ENCODE results near the gene C11orf97. TPM values are rescaled to one million over a fixed set of nuclear protein-coding genes. Genes with fewer than 3 reads are reported as not detected.

Gene C11orf97
- polyA plus RNA-seq, 2 of the 4 experiments (the other 2 are of a cell fraction), result not detected

DNA sequence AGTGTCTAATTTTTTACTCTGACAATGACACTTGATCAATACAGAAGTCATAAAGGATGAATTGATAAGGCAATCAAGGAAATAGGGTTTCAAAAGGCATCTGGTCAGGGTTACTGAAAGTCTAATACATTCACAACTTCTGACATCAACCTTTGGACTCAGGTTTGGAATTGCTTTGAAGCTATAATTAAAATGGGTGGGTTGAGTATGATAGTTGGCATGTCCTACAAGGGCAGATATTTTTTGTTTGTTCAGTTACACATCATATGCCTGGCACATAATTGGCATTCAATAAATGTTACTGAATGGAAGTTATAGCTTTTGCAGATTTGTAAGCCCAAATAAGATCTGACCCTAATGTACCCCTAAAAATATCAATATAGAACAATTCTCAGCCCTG lies 24.1 kb downstream of the C11orf97 start:
- FAIRE-seq (no peak), ATAC-seq (no peak), DNase-seq (ENCODE audit: low read depth in 1 of 2, low spot score in 1 of 2) (no peak)
- TF ChIP-seq RFX5 (IDR thresholded peaks at IDR 0.05) (no peak), ZC3H11A (IDR thresholded peaks at IDR 0.05) (no peak), MYC (IDR thresholded peaks at IDR 0.05; ENCODE audit: borderline replicate concordance, low read length) (no peak), ZFP36 (IDR thresholded peaks at IDR 0.05; ENCODE audit: borderline replicate concordance, partially characterized antibody) (no peak)
- TF ChIP-seq, protein P1, sequence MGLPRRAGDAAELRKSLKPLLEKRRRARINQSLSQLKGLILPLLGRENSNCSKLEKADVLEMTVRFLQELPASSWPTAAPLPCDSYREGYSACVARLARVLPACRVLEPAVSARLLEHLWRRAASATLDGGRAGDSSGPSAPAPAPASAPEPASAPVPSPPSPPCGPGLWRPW (IDR thresholded peaks at IDR 0.05), result no peak
- no peak overlapping the region for H3K27ac ChIP-seq
- peak overlapping the region; percentile 42; the same call in 2 of the 3 replicates for H3K4me2 ChIP-seq
- POLR2A ChIA-PET, result no interaction called here
- CTCF ChIA-PET, result interaction anchor here (1.0 to 2.8 kb wide), 3 partner anchors 17 to 31 kb away, joined by 3 to 10 read pairs (median 3); no protein-coding TSS in a partner anchor
- no peaks in the 10 kb centered on the region for H3K9me3 ChIP-seq
- H3K4me1 ChIP-seq, result peaks cover 9% of the 10 kb centered on the region; the same call in 1 of the 3 replicates
- no peak overlapping the region for H3K4me3 ChIP-seq

DNA sequence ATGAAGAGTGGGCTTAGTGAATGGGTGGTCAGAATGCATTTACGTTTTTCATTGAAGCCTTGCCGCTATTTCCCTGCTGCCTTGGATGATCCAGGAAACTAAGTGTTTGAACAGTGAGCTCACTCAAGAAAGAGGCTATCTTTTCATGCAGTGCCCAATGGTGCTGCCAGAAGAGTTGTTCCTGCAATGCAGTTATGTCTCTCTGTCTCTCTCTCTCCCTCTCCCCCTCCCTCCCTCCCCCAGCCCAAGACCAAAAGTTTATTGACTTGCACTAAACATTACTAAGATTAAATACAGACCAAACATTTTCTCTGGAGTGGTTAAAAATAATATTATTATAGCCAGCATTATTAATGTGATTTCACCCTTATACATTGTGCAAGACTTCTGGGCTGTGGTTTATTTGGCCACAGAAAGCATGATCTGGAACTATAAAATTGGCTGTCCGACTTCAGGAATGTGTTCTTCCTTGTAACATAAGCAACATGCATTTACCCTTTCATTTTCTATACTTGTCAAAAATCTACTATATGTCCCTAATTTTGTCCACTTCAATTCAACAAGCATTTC lies 24.9 kb downstream of the C11orf97 start:
- Histone ChIP-seq H3K4me3 (no peak overlapping the region), H3K27ac (no peak overlapping the region), H3K4me1 (peaks cover 9% of the 10 kb centered on the region; the same call in 1 of the 3 replicates), H3K4me2 (peak overlapping the region; percentile 42), H3K9me3 (no peaks in the 10 kb centered on the region)
- TF ChIP-seq SMC3 (IDR thresholded peaks at IDR 0.05), result no peak
- FAIRE-seq (no peak), ATAC-seq (peak in 1 of 2 experiments; percentile 35; a peak in 1 of 6 replicates), DNase-seq (ENCODE audit: low read depth in 1 of 2, low spot score in 1 of 2) (peak in 1 of 2 experiments; percentile 4)
- 25% methylated on average over 3 of the region's 3 CpGs for WGBS (ENCODE audit: missing lambda C conversion rate)
- ChIA-PET POLR2A (no interaction called here), CTCF (interaction anchor here (0.6 to 2.8 kb wide), 2 partner anchors 17 to 19 kb away, joined by 5 to 10 read pairs; no protein-coding TSS in a partner anchor)

DNA sequence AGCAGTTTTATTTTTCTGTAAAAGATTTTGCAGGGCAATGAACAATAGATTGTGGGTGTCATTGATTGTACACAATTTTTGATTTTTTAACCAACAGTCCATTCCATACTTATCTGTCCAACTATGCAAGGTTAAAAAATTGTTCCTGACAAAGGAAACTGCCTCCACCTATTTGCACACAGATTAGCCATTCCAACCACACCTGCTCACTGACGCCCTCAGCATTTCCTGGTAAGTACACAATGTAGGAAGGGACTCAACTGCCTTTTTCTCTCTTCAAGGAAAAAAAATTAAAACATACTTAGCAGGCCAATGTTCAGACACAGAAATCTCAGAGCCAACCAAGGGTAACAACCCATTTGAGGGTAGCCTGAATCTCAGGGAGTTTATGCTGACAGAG lies 27.2 kb downstream of the C11orf97 start:
- Histone ChIP-seq H3K4me2 (no peak overlapping the region), H3K4me3 (no peak overlapping the region), H3K4me1 (peaks cover 15% of the 10 kb centered on the region), H3K9me3 (no peaks in the 10 kb centered on the region), H3K27ac (no peak overlapping the region)
- DNase-seq (ENCODE audit: low read depth in 1 of 2, low spot score in 1 of 2), result no peak
- no peak for ATAC-seq
- no peak for TF ChIP-seq HDAC2 (IDR thresholded peaks at IDR 0.05)
- no peak for TF ChIP-seq MAZ (IDR thresholded peaks at IDR 0.05; ENCODE audit: borderline replicate concordance, low read depth, low read length)
- no peak for TF ChIP-seq NR3C1 (IDR thresholded peaks at IDR 0.05)
- TF ChIP-seq HEYL (CRISPR knock-in tag; IDR thresholded peaks at IDR 0.05), result no peak
- FAIRE-seq, result no peak
- CTCF ChIA-PET, result no interaction called here
- 8% methylated on average over 1 of the region's 1 CpG for WGBS (ENCODE audit: missing lambda C conversion rate)
- POLR2A ChIA-PET, result no interaction called here

DNA sequence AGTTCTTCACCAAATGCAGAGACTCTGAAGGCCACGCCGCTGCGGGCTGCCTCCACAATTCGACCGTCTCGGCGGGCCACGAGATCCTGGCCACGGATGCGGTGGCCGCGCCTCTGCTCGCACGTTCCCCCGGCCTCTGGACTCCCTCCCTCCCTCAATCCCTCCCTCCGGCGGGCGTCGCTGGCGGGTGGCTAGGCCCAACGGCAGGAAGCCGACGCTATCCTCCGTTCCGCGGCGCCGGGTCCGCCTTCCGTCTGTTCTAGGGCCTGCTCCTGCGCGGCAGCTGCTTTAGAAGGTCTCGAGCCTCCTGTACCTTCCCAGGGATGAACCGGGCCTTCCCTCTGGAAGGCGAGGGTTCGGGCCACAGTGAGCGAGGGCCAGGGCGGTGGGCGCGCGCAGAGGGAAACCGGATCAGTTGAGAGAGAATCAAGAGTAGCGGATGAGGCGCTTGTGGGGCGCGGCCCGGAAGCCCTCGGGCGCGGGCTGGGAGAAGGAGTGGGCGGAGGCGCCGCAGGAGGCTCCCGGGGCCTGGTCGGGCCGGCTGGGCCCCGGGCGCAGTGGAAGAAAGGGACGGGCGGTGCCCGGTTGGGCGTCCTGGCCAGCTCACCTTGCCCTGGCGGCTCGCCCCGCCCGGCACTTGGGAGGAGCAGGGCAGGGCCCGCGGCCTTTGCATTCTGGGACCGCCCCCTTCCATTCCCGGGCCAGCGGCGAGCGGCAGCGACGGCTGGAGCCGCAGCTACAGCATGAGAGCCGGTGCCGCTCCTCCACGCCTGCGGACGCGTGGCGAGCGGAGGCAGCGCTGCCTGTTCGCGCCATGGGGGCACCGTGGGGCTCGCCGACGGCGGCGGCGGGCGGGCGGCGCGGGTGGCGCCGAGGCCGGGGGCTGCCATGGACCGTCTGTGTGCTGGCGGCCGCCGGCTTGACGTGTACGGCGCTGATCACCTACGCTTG lies 31.7 kb downstream of the C11orf97 start, which contains the start of gene FUT4:
Gene FUT4, plus strand, starts transcription at position 227 of the 951 bp plus-strand sequence. Its CDS starts 213 bp downstream, at position 440.
- FAIRE-seq, result no peak
- Histone ChIP-seq H3K4me3 (peak within 1 kb of the TSS; percentile 69), H3K4me2 (peak within 1 kb of the TSS; percentile 80), H3K4me1 (peaks cover 23% of the 10 kb centered on the region), H3K9me3 (no peaks in the 10 kb centered on the region), H3K27ac (peak within 1 kb of the TSS; percentile 85 to 100)
- ChIA-PET CTCF (interaction anchor here (1.0 to 1.1 kb wide), 2 partner anchors 11 to 23 kb away, joined by 3 read pairs; no protein-coding TSS in a partner anchor), POLR2A (interaction anchor here (1.3 kb wide), 2 partner anchors 22 to 40 kb away, joined by 3 read pairs; no protein-coding TSS in a partner anchor)
- DNase-seq (ENCODE audit: low read depth in 1 of 2, low spot score in 1 of 2), result peak; percentile 66 to 87
- peak; percentile 95 to 98 for ATAC-seq
- 2% methylated on average over 32 of the region's 109 CpGs for WGBS (ENCODE audit: missing lambda C conversion rate)
- TF ChIP-seq, protein P2, sequence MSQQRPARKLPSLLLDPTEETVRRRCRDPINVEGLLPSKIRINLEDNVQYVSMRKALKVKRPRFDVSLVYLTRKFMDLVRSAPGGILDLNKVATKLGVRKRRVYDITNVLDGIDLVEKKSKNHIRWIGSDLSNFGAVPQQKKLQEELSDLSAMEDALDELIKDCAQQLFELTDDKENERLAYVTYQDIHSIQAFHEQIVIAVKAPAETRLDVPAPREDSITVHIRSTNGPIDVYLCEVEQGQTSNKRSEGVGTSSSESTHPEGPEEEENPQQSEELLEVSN (IDR thresholded peaks at IDR 0.05; ENCODE audit: borderline replicate concordance, low read depth), result peak; percentile 82
- no peak for TF ChIP-seq HOXB13 (CRISPR knock-in tag; IDR thresholded peaks at IDR 0.05; ENCODE audit: low read depth)
- peak; percentile 45 for TF ChIP-seq POLR2A (IDR thresholded peaks at IDR 0.05; ENCODE audit: low read length)
- TF ChIP-seq, protein P3, sequence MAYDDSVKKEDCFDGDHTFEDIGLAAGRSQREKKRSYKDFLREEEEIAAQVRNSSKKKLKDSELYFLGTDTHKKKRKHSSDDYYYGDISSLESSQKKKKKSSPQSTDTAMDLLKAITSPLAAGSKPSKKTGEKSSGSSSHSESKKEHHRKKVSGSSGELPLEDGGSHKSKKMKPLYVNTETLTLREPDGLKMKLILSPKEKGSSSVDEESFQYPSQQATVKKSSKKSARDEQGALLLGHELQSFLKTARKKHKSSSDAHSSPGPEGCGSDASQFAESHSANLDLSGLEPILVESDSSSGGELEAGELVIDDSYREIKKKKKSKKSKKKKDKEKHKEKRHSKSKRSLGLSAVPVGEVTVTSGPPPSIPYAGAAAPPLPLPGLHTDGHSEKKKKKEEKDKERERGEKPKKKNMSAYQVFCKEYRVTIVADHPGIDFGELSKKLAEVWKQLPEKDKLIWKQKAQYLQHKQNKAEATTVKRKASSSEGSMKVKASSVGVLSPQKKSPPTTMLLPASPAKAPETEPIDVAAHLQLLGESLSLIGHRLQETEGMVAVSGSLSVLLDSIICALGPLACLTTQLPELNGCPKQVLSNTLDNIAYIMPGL (CRISPR knock-in tag; IDR thresholded peaks at IDR 0.05; ENCODE audit: borderline replicate concordance), result peak; percentile 48; the same call in 1 of the 2 replicates
- TF ChIP-seq, protein P4, sequence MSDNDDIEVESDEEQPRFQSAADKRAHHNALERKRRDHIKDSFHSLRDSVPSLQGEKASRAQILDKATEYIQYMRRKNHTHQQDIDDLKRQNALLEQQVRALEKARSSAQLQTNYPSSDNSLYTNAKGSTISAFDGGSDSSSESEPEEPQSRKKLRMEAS (IDR thresholded peaks at IDR 0.05), result peak; percentile 88
- TF ChIP-seq, protein P5, sequence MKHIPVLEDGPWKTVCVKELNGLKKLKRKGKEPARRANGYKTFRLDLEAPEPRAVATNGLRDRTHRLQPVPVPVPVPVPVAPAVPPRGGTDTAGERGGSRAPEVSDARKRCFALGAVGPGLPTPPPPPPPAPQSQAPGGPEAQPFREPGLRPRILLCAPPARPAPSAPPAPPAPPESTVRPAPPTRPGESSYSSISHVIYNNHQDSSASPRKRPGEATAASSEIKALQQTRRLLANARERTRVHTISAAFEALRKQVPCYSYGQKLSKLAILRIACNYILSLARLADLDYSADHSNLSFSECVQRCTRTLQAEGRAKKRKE (CRISPR knock-in tag; IDR thresholded peaks at IDR 0.05; ENCODE audit: low read depth), result no peak
- peak; percentile 96 for TF ChIP-seq PHF8 (IDR thresholded peaks at IDR 0.05; ENCODE audit: borderline replicate concordance, low read depth)
- TF ChIP-seq FOSL2 (IDR thresholded peaks at IDR 0.05), result no peak
- no peak for TF ChIP-seq FOSL2 (CRISPR knock-in tag; IDR thresholded peaks at IDR 0.05)
- TF ChIP-seq ZSCAN20 (CRISPR knock-in tag; IDR thresholded peaks at IDR 0.05), result no peak
- peak; percentile 35; the same call in 1 of the 2 replicates for TF ChIP-seq MYC (IDR thresholded peaks at IDR 0.05; ENCODE audit: borderline replicate concordance, low read length)
- TF ChIP-seq ZFP36 (IDR thresholded peaks at IDR 0.05; ENCODE audit: borderline replicate concordance, partially characterized antibody), result no peak
- TF ChIP-seq, protein P6, sequence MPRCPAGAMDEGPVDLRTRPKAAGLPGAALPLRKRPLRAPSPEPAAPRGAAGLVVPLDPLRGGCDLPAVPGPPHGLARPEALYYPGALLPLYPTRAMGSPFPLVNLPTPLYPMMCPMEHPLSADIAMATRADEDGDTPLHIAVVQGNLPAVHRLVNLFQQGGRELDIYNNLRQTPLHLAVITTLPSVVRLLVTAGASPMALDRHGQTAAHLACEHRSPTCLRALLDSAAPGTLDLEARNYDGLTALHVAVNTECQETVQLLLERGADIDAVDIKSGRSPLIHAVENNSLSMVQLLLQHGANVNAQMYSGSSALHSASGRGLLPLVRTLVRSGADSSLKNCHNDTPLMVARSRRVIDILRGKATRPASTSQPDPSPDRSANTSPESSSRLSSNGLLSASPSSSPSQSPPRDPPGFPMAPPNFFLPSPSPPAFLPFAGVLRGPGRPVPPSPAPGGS (IDR thresholded peaks at IDR 0.05), result peak; percentile 87
- 0 out of 2 replicates have a peak, but pooled peaks have one; percentile 32 for TF ChIP-seq HEYL (CRISPR knock-in tag; IDR thresholded peaks at IDR 0.05)
- TF ChIP-seq FOSB (CRISPR knock-in tag; IDR thresholded peaks at IDR 0.05), result no peak
- TF ChIP-seq BHLHE40 (IDR thresholded peaks at IDR 0.05; ENCODE audit: low read depth, low read length), result no peak

Data from A549 (cell line).